PC-3 (cell line): ENCODE data around the gene ARL5C. TPM values are rescaled to one million over a fixed set of nuclear protein-coding genes. Genes with fewer than 3 reads are reported as not detected.

Source experiments
- ATAC-seq: fragments of 200-7000 bp; cut with Tn5 transposase; 2 replicates; pipeline ENCODE4 v1.9.1; 2020; ENCODE audit warnings: mild to moderate bottlenecking, moderate library complexity
- BruUV-seq: library from RNA; stranded (reverse); fragments of 400-500 nt; replicated peaks from 2 replicates; lab custom pipeline; 2021; lab: Mats Ljungman, UMichigan
- CTCF ChIA-PET: fragments of 300-600 bp; sonication (Branson Sonifier 250); formaldehyde crosslinking; loops from one replicate; lab custom pipeline; 2022; ENCODE audit warnings: antibody characterized with exemption; lab: Charles Lee
- POLR2A ChIA-PET: fragments of 300-600 bp; sonication (Branson Sonifier 250); formaldehyde crosslinking; loops from one replicate; lab custom pipeline; 2022; ENCODE audit warnings: antibody characterized with exemption; ENCODE audit not compliant: unreplicated experiment; lab: Charles Lee
- DNase-seq: peaks from one replicate; pipeline ENCODE4 v3.0.0-alpha.2; 2015
- H2AFZ ChIP-seq: fragments of 300-600 bp; sonication (generic); 2 replicates; pipeline ENCODE4 v1.6.0; 2016; ENCODE audit warnings: antibody characterized with exemption, low read length
- H3F3A ChIP-seq: fragments of 300-600 bp; sonication (generic); one replicate; pipeline ENCODE4 v1.6.0; 2017; ENCODE audit warnings: antibody characterized with exemption, low read length, control low read depth, mild to moderate bottlenecking; ENCODE audit not compliant: unreplicated experiment
- H3K27ac ChIP-seq: fragments of 300-600 bp; sonication (generic); 2 replicates; pipeline ENCODE4 v1.5.1; 2016; ENCODE audit warnings: mild to moderate bottlenecking, low read length
- H3K27me3 ChIP-seq: fragments of 300-600 bp; sonication (generic); 2 replicates; pipeline ENCODE4 v1.6.1; 2016; ENCODE audit warnings: low read length, mixed read lengths
- H3K36me3 ChIP-seq: fragments of 300-600 bp; sonication (generic); 2 replicates; pipeline ENCODE4 v1.6.1; 2016; ENCODE audit warnings: low read depth, mixed run types, low read length, mixed read lengths
- H3K4me1 ChIP-seq: fragments of 300-600 bp; sonication (generic); 2 replicates; pipeline ENCODE4 v1.5.1; 2016; ENCODE audit warnings: low read length; ENCODE audit not compliant: insufficient read depth
- H3K4me2 ChIP-seq: fragments of 300-600 bp; sonication (generic); 2 replicates; pipeline ENCODE4 v1.6.0; 2016; ENCODE audit warnings: low read length
- H3K4me3 ChIP-seq: fragments of 300-600 bp; sonication (generic); 2 replicates; pipeline ENCODE4 v1.5.1; 2016; ENCODE audit warnings: mild to moderate bottlenecking, low read length, mixed read lengths
- H3K79me2 ChIP-seq: fragments of 300-600 bp; sonication (generic); 2 replicates; pipeline ENCODE4 v1.6.1; 2017; ENCODE audit warnings: low read length, mixed read lengths
- H3K9ac ChIP-seq: fragments of 300-600 bp; sonication (generic); 2 replicates; pipeline ENCODE4 v1.6.0; 2016; ENCODE audit warnings: mild to moderate bottlenecking, low read length
- H3K9me2 ChIP-seq: fragments of 300-600 bp; sonication (generic); replicated peaks from 2 replicates; pipeline ENCODE4 v1.6.1; 2016; ENCODE audit warnings: mixed run types, low read length, mixed read lengths
- H3K9me3 ChIP-seq: fragments of 300-600 bp; sonication (generic); 2 replicates; pipeline ENCODE4 v1.6.1; 2016; ENCODE audit warnings: low read length, mixed read lengths
- H4K20me1 ChIP-seq: fragments of 300-600 bp; sonication (generic); 2 replicates; pipeline ENCODE4 v1.6.1; 2016; ENCODE audit warnings: low read length, mixed read lengths
- EZH2 ChIP-seq: fragments of 300-600 bp; sonication (generic); IDR thresholded peaks from one replicate; pipeline ENCODE4 v1.6.1; 2017; ENCODE audit warnings: antibody characterized with exemption, mild to moderate bottlenecking, low read length; ENCODE audit not compliant: unreplicated experiment
- EZH2phosphoT487 ChIP-seq: fragments of 300-600 bp; sonication (generic); IDR thresholded peaks from 2 replicates; pipeline ENCODE4 v1.6.1; 2018; ENCODE audit warnings: mild to moderate bottlenecking, antibody characterized with exemption, low read length, borderline replicate concordance
- intact Hi-C: fragments of 100-400 bp; cut with micrococcal nuclease; formaldehyde crosslinking; loops from 2 replicates; pipeline ENCODE4 v1.9.0; 2023
- total RNA-seq: library from RNA; depleted of rRNA; stranded (reverse); fragments of >200 nt; gene quantifications from 2 replicates; pipeline ENCODE4 v1.2.3, GENCODE V29; 2014; rRNA removed
- TF ChIP-seq, protein P1 (sequence below): fragments of 300-600 bp; sonication (generic); conservative IDR thresholded peaks from 2 replicates; pipeline ENCODE4 v1.5.1; 2017; ENCODE audit warnings: antibody characterized with exemption, low read depth, mild to moderate bottlenecking, low read length

Gene ARL5C
- total RNA-seq, 1 experiment from 2014 or later, result not detected

DNA sequence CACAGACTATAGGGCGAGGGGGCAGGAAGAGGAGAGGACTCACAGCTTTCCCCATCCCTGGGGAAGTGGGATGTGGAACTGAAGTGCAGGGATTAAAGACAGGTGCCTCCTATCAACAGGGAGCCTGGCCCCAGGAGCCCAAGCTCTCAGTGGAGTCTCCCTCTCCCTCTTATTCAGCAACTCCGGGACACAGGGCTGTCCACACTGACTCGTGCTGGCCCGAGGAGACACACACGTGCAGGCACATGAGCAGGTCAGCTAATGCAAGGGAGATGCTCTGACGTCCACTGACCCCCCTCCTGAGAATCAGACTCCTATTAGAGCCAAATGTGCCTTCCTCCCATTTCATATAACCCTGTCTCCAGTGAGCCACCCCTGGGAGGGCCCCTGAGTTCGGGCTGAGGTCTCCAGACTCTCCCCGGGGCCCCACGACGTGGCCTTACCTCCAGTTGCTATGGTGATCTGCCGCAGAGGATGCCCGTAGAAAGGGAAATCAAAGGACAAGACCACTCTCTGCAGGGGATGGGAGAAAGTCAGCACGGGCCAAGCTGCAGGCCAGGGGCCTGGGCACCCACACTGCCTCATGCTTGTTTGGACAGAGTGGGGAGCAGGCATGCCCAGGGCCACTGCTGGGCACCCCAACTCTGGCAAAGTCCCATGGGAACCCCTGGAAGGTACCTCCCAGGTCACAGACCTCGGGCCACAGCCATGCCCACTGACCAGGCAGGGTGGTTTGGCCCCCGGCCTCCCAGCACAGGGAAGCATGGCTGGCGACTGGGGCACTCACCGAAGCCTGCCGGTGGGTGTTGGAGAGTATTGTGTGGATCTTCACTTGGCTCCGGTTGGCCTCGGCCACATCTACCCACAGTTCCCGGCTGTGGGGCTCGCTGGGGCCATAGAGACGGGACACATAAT is 57.2 kb downstream of the ARL5C start:
- Histone ChIP-seq H3K9me2 (no peaks in the 10 kb centered on the region), H3K4me3 (no peak overlapping the region), H3K4me1 (no peaks in the 10 kb centered on the region), H3K27ac (no peak overlapping the region), H3K27me3 (no peaks in the 10 kb centered on the region), H3K79me2 (no peaks in the 10 kb centered on the region), H3K36me3 (no peaks in the 10 kb centered on the region), H3F3A (no peaks in the 10 kb centered on the region), H4K20me1 (no peaks in the 10 kb centered on the region), H3K9ac (no peak overlapping the region), H2AFZ (no peak overlapping the region), H3K4me2 (no peak overlapping the region), H3K9me3 (no peaks in the 10 kb centered on the region)
- ATAC-seq (no peak), DNase-seq (no peak)
- CTCF ChIA-PET, result interaction anchor here (0.6 kb wide), 1 partner anchor 37 kb away, joined by 7 read pairs; no protein-coding TSS in a partner anchor
- TF ChIP-seq EZH2phosphoT487 (no peak), EZH2 (no peak)
- TF ChIP-seq, protein P1, sequence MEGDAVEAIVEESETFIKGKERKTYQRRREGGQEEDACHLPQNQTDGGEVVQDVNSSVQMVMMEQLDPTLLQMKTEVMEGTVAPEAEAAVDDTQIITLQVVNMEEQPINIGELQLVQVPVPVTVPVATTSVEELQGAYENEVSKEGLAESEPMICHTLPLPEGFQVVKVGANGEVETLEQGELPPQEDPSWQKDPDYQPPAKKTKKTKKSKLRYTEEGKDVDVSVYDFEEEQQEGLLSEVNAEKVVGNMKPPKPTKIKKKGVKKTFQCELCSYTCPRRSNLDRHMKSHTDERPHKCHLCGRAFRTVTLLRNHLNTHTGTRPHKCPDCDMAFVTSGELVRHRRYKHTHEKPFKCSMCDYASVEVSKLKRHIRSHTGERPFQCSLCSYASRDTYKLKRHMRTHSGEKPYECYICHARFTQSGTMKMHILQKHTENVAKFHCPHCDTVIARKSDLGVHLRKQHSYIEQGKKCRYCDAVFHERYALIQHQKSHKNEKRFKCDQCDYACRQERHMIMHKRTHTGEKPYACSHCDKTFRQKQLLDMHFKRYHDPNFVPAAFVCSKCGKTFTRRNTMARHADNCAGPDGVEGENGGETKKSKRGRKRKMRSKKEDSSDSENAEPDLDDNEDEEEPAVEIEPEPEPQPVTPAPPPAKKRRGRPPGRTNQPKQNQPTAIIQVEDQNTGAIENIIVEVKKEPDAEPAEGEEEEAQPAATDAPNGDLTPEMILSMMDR, result no peak
- BruUV-seq, result no TSS peak
- intact Hi-C loops, result no loop called here
- POLR2A ChIA-PET, result no interaction called here

DNA sequence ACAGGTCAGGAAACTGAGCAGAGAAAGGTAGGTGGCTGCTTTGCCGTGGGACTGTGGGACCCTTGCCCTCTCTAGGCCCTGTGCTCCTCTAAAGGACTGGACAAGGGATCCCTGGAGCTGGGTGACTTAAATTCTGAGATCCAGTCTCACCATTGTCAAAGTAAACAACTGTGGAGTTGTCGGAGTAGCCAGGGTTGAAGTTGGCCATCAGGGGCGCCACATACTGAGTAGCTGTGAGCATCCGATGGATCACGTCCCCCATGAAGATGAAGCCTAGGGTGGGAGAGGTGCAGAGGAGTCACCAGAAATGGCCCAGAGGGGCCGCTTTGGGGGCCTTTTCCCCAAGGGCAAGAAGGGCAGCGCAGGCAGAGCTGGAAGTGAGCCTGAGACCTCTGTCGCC is 58.0 kb downstream of the ARL5C start:
- Histone ChIP-seq H3K36me3 (no peaks in the 10 kb centered on the region), H4K20me1 (no peaks in the 10 kb centered on the region), H3K9me2 (no peaks in the 10 kb centered on the region), H3F3A (no peaks in the 10 kb centered on the region), H3K4me2 (no peak overlapping the region), H3K4me1 (no peaks in the 10 kb centered on the region), H3K4me3 (no peak overlapping the region), H2AFZ (no peak overlapping the region), H3K79me2 (no peaks in the 10 kb centered on the region), H3K27ac (no peak overlapping the region), H3K27me3 (no peaks in the 10 kb centered on the region), H3K9ac (no peak overlapping the region), H3K9me3 (no peaks in the 10 kb centered on the region)
- TF ChIP-seq EZH2 (no peak), EZH2phosphoT487 (no peak)
- TF ChIP-seq, protein P1, result no peak
- ATAC-seq (no peak), DNase-seq (no peak)
- CTCF ChIA-PET, result interaction anchor here (0.6 kb wide), 1 partner anchor 38 kb away, joined by 7 read pairs; no protein-coding TSS in a partner anchor
- POLR2A ChIA-PET, result no interaction called here
- BruUV-seq, result no TSS peak
- intact Hi-C loops, result no loop called here

DNA sequence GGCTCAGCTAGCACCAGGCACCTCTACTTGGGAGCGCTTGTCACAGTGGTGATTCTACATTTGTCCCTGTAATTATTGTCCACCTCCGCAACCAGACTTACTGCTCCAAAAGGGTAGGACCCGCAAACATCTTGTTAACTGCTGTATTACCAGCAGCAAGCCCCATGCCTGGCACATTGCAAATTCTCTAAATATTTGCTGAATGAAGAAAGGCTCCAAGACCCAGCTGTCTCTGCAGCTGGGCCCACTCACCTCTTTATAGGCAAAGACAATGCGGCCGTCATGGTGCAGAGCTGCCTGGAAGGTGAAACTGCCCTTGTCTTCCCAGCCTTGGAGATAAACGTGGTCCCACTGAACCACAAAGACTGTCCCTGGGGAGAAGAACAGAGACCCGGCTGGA is 58.8 kb downstream of the ARL5C start:
- no peaks in the 10 kb centered on the region for H3K27me3 ChIP-seq
- H3K9me3 ChIP-seq, result no peaks in the 10 kb centered on the region
- no peaks in the 10 kb centered on the region for H3K79me2 ChIP-seq
- DNase-seq (no peak), ATAC-seq (no peak)
- H3K36me3 ChIP-seq, result no peaks in the 10 kb centered on the region
- H3K4me1 ChIP-seq, result no peaks in the 10 kb centered on the region
- POLR2A ChIA-PET, result no interaction called here
- no peak overlapping the region for H2AFZ ChIP-seq
- H3K9ac ChIP-seq, result no peak overlapping the region
- no peak overlapping the region for H3K4me3 ChIP-seq
- BruUV-seq, result no TSS peak
- CTCF ChIA-PET, result no interaction called here
- intact Hi-C loops, result no loop called here
- no peaks in the 10 kb centered on the region for H4K20me1 ChIP-seq
- H3F3A ChIP-seq, result no peaks in the 10 kb centered on the region
- TF ChIP-seq EZH2, result no peak
- H3K27ac ChIP-seq, result no peak overlapping the region
- no peaks in the 10 kb centered on the region for H3K9me2 ChIP-seq
- H3K4me2 ChIP-seq, result no peak overlapping the region

Other genes with a start within 250 kb of the ARL5C start
- not detected in 2 replicates for gene FBXO47, start 198.8 kb downstream of the ARL5C start, total RNA-seq
- not detected in 2 replicates for gene PLXDC1, start 14.5 kb downstream of the ARL5C start, total RNA-seq
- 4.3 and 6.0 TPM in 2 replicates for gene CACNB1, start 31.5 kb upstream of the ARL5C start, total RNA-seq
- 2,496 and 2,509 TPM in 2 replicates for gene RPL19, start 34.1 kb upstream of the ARL5C start, total RNA-seq
- not detected in 2 replicates for gene STAC2, start 59.8 kb upstream of the ARL5C start, total RNA-seq
- gene FBXL20, start 235.5 kb upstream of the ARL5C start, total RNA-seq, result 2.2 and 5.0 TPM in 2 replicates